ENCODE results near the gene SLC25A34.

The SLC25A34 gene

GRCh38 chr1:15714406-15715136, 21.5 kb upstream of the SLC25A34 start:
- no peak for DNase-seq

GRCh38 chr1:15717418-15718125, 18.5 kb upstream of the SLC25A34 start:
- no peak for DNase-seq

GRCh38 chr1:15718199-15718601, 17.9 kb upstream of the SLC25A34 start:
- DNase-seq: no peak

GRCh38 chr1:15719381-15720120, 16.5 kb upstream of the SLC25A34 start:
- DNase-seq: no peak

- DNase-seq: no peak
These were observed 15.2 kb upstream of the SLC25A34 start for GRCh38 chr1:15720861-15721260.

GRCh38 chr1:15722411-15722810, 13.6 kb upstream of the SLC25A34 start:
- no peak for DNase-seq

- no peak for DNase-seq
These were observed 13.1 kb upstream of the SLC25A34 start for GRCh38 chr1:15722836-15723532.

- DNase-seq: no peak
These were observed 12.3 kb upstream of the SLC25A34 start for GRCh38 chr1:15723631-15724246.

- DNase-seq: no peak
These were observed 10.8 kb upstream of the SLC25A34 start for GRCh38 chr1:15724949-15725880.

- no peak for DNase-seq
These were observed 9.6 kb upstream of the SLC25A34 start for GRCh38 chr1:15726508-15726907.

GRCh38 chr1:15727021-15727420, 9.0 kb upstream of the SLC25A34 start:
- DNase-seq: no peak

GRCh38 chr1:15727424-15727823, 8.6 kb upstream of the SLC25A34 start:
- DNase-seq: no peak

GRCh38 chr1:15727866-15728534, 8.1 kb upstream of the SLC25A34 start:
- DNase-seq: no peak

GRCh38 chr1:15728937-15729657, 7.0 kb upstream of the SLC25A34 start:
- DNase-seq: no peak

GRCh38 chr1:15730423-15730822, 5.6 kb upstream of the SLC25A34 start:
- no peak for DNase-seq

- no peak for DNase-seq
These were observed 5.1 kb upstream of the SLC25A34 start for GRCh38 chr1:15730936-15731335.

GRCh38 chr1:15731735-15732685, 4.0 kb upstream of the SLC25A34 start:
- DNase-seq: no peak

- no peak for DNase-seq
These were observed 3.4 kb upstream of the SLC25A34 start for GRCh38 chr1:15732686-15733081.

GRCh38 chr1:15733218-15733725, 2.8 kb upstream of the SLC25A34 start:
- no peak for DNase-seq

Data from right forelimb (tissue), 1 donor.